Choroid plexus epithelial cell (primary cell): ENCODE results near the gene GFM2.
"Not testable (repeated sequence)": the region's sequence is repeated elsewhere in the genome, so short reads cannot be mapped to it uniquely, and the experiment has no call there.

Experiments used
- DNase-seq: peaks from one replicate; pipeline ENCODE4 v3.0.0-alpha.2; 2010; ENCODE audit warnings: low read depth
- H3K4me3 ChIP-seq: 2 replicates; pipeline ENCODE4 v1.5.1; 2011; ENCODE audit warnings: low read depth, mild to moderate bottlenecking, control low read depth, low read length, moderate library complexity
- CTCF ChIP-seq: conservative IDR thresholded peaks from 2 replicates; pipeline ENCODE4 v1.5.1; 2011; ENCODE audit warnings: low read depth, mild to moderate bottlenecking, control low read depth, inconsistent platforms, low read length, moderate library complexity

Gene GFM2

GRCh38 chr5:74679966-74680365 is 87.0 kb downstream of the GFM2 start:
- no peak overlapping the region for H3K4me3 ChIP-seq
- DNase-seq, result peak; percentile 29
- TF ChIP-seq CTCF, result no peak

- DNase-seq, H3K4me3 ChIP-seq: not testable (repeated sequence)
Observed at GRCh38 chr5:74679300-74679699, 87.6 kb downstream of the GFM2 start.

- not testable (repeated sequence) for DNase-seq, H3K4me3 ChIP-seq
Observed at GRCh38 chr5:74678123-74678522, 88.8 kb downstream of the GFM2 start.

GRCh38 chr5:74676466-74676865 is 90.5 kb downstream of the GFM2 start:
- not testable (repeated sequence) for H3K4me3 ChIP-seq, DNase-seq

- peak; percentile 80 for DNase-seq
- H3K4me3 ChIP-seq, result peak overlapping the region; percentile 45
Observed at GRCh38 chr5:74673011-74673790, 93.7 kb downstream of the GFM2 start.

GRCh38 chr5:74672215-74672877 is 94.6 kb downstream of the GFM2 start:
- TF ChIP-seq CTCF, result no peak
- H3K4me3 ChIP-seq, result no peak overlapping the region
- DNase-seq, result no peak

More at GRCh38 chr5:74673011-74673790, 93.7 kb downstream of the GFM2 start:
- peak; percentile 55 for TF ChIP-seq CTCF
